ENCODE data around the gene PRX.

GRCh38 chr19:40374084-40374483 is 39.1 kb downstream of the PRX start:
- TF ChIP-seq GABPA (IDR thresholded peaks at IDR 0.05 in 1 of 2, conservative IDR thresholded peaks at IDR 0.05 in 1 of 2) (no peak), RAD21 (IDR thresholded peaks at IDR 0.05) (no peak)
- TF ChIP-seq, protein P1, sequence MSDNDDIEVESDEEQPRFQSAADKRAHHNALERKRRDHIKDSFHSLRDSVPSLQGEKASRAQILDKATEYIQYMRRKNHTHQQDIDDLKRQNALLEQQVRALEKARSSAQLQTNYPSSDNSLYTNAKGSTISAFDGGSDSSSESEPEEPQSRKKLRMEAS (IDR thresholded peaks at IDR 0.05): no peak
- TF ChIP-seq, protein P2, sequence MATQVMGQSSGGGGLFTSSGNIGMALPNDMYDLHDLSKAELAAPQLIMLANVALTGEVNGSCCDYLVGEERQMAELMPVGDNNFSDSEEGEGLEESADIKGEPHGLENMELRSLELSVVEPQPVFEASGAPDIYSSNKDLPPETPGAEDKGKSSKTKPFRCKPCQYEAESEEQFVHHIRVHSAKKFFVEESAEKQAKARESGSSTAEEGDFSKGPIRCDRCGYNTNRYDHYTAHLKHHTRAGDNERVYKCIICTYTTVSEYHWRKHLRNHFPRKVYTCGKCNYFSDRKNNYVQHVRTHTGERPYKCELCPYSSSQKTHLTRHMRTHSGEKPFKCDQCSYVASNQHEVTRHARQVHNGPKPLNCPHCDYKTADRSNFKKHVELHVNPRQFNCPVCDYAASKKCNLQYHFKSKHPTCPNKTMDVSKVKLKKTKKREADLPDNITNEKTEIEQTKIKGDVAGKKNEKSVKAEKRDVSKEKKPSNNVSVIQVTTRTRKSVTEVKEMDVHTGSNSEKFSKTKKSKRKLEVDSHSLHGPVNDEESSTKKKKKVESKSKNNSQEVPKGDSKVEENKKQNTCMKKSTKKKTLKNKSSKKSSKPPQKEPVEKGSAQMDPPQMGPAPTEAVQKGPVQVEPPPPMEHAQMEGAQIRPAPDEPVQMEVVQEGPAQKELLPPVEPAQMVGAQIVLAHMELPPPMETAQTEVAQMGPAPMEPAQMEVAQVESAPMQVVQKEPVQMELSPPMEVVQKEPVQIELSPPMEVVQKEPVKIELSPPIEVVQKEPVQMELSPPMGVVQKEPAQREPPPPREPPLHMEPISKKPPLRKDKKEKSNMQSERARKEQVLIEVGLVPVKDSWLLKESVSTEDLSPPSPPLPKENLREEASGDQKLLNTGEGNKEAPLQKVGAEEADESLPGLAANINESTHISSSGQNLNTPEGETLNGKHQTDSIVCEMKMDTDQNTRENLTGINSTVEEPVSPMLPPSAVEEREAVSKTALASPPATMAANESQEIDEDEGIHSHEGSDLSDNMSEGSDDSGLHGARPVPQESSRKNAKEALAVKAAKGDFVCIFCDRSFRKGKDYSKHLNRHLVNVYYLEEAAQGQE (IDR thresholded peaks at IDR 0.05): no peak
- TF ChIP-seq, protein P3, sequence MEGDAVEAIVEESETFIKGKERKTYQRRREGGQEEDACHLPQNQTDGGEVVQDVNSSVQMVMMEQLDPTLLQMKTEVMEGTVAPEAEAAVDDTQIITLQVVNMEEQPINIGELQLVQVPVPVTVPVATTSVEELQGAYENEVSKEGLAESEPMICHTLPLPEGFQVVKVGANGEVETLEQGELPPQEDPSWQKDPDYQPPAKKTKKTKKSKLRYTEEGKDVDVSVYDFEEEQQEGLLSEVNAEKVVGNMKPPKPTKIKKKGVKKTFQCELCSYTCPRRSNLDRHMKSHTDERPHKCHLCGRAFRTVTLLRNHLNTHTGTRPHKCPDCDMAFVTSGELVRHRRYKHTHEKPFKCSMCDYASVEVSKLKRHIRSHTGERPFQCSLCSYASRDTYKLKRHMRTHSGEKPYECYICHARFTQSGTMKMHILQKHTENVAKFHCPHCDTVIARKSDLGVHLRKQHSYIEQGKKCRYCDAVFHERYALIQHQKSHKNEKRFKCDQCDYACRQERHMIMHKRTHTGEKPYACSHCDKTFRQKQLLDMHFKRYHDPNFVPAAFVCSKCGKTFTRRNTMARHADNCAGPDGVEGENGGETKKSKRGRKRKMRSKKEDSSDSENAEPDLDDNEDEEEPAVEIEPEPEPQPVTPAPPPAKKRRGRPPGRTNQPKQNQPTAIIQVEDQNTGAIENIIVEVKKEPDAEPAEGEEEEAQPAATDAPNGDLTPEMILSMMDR (IDR thresholded peaks at IDR 0.05; ENCODE audit: low read depth, low read length, missing input control): no peak
